HUDEP-2 (cell line): ENCODE results near the gene FOSL2.
A peak's percentile ranks its signal among the peaks of the same experiment; 100 is the strongest.
"Not testable (repeated sequence)": the region's sequence is repeated elsewhere in the genome, so short reads cannot be mapped to it uniquely, and the experiment has no call there.

Experiments used
- DNase-seq, 76 experiments: peaks; one replicate each; lab custom pipeline; 2025; ENCODE audit not compliant: unreplicated experiment in 76 of 76; lab: John Stamatoyannopoulos, UW

Gene FOSL2

GRCh38 chr2:28370354-28370753 is 22.3 kb upstream of the FOSL2 start:
- DNase-seq = no peak

GRCh38 chr2:28371728-28372127 is 20.9 kb upstream of the FOSL2 start:
- not testable (repeated sequence) for DNase-seq

DNA sequence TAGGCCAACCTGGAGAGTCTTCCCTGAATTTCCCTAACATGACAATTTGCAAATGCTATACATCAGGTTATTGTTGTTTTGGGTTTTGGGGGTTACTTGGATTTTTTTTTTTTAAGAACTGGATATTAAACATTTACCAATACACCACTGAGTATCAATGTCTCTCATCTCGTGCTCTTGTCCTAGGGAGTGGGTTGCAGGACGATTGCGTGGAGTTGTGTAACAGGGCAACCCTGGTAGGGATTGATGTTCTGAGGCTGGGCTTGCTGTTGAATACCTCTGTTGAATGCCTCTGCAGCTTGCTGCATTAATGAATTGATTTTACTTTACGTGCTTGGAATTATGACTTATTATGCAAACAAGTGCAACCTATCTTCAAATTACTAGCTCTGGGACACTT is 18.8 kb upstream of the FOSL2 start:
- no peak for DNase-seq

DNA sequence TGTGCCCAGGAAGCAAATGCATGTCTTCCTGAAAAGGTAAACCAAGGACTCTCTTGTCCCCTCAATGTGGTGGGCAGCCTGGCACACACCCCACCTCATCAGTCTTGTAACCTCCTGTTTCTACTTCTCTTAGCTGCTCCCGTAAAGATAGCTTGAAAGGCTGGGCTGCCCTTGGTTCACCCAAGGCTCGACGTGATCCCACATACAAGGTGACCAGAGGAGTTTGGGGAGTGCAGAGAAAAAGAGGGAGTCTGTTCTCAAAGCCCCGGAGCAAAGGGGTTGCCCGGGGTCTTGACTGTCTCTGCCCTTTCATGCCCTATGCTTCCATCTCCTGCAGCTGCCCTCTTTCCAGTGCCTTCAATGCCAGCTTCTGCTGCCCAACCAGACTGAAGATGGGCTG is 18.3 kb upstream of the FOSL2 start:
- no peak for DNase-seq

DNA sequence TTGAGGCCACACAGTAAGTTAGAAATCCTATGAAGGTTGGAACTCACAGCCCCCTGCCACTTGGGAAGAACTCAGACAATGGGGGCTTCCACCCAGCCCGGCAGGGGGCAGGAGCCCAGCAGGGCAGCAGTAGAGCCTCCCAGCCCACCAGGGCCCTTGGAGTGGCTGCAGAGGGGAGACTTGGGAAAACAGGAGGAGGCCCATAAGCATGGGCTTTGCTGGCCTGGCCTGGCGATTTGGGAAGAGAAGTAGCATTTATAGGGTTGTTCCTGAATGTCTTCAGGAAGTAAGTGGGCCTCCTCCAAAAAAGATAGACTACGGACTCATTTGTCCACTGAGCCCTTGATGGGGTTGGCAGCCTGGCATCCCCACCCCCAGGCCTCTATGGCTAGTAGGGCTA is 17.4 kb upstream of the FOSL2 start:
- DNase-seq = no peak

DNA sequence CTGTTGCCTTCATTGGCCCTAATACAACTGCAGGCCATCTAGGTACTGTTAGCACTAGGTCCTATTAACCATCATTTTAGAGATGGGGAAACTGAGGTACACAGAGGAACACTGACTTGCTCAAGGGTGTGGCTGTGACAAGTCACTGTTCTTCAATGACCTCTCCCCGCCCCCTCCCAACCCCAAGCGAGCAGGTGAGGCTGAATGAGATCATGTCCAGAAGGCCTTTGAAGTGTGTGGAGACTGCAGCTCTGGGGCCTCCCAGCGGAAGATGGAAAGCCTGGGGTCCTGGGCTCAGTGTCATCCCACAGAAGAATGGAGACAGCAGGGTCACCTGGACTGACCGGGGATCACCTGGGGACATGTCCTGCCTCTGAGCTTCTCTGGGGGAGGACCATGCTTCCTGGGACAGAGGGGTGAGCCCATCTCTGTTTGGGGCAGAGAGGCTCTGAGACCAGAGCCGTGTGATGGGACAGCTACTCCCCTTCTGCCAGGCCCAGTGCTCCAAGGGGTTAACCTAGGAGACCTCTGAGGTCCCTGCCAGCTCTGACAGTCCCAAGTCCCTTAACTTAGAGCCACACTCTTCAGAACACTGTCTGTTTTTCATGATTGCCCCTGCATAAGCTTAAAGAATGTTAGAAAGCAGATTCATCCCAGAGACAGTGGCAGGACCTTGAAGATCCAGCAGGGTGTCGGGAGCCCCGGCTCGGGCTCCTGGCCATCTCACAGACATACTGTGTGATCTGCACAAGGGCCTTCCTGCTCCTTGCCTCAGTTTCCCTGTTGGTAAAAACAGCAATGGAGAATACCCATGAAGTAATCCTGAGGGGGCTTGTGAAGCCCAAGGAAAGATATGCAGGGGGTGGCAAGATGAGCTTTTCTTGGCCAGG is 16.7 kb upstream of the FOSL2 start:
- no peak for DNase-seq

- DNase-seq = peak in 2 of 76 experiments; percentile 9 to 27
These were observed 15.4 kb upstream of the FOSL2 start for GRCh38 chr2:28377195-28377816.

GRCh38 chr2:28377984-28378678 is 14.5 kb upstream of the FOSL2 start:
- peak in 39 of 76 experiments; percentile 10 to 66 (median 35) for DNase-seq

DNA sequence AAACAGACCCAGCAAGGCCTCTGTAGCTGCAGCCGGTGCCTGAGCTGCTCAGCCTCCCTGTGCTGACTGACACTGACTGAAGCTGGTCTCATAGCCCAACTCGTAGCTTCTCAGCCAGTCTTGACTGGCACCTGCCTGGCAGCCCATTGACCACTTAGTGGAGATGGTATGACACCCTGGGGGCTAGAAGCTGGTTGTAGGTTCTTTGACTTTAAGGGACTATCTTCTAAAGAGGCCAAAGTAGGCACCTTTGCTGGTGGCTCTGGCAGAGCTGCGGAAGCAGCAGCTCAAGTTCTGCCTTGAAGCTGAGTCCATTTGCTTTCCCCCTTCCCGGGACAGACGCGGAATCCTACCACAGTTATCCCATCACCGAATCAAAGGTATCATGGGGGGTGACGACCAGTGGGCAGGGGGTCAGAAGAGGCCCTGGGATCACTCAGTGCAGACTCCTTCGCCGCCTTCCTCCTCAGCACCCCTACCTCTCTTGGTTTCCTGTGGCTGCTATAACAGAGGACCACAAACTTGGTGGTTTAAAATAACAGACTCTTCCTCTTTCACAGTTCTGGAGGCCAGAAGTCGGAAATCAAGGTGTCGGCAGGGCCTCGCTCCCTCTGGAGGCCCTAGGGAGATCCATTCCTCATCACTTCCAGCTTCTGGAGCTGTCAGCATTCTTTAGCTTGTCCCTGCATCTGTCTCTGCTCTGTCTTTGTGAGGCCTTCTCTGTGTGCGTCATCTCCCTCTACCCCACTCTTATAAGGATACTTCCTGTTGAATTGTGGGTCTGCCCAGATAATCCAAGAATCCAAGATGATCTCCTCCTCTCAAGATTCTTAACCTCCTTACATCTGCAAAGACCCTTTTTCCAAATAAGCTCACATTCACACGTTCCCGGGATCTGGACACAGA is 13.7 kb upstream of the FOSL2 start:
- DNase-seq = peak in 1 of 76 experiments; percentile 45

- DNase-seq = no peak
These were observed 12.4 kb upstream of the FOSL2 start for GRCh38 chr2:28380219-28380618.

DNA sequence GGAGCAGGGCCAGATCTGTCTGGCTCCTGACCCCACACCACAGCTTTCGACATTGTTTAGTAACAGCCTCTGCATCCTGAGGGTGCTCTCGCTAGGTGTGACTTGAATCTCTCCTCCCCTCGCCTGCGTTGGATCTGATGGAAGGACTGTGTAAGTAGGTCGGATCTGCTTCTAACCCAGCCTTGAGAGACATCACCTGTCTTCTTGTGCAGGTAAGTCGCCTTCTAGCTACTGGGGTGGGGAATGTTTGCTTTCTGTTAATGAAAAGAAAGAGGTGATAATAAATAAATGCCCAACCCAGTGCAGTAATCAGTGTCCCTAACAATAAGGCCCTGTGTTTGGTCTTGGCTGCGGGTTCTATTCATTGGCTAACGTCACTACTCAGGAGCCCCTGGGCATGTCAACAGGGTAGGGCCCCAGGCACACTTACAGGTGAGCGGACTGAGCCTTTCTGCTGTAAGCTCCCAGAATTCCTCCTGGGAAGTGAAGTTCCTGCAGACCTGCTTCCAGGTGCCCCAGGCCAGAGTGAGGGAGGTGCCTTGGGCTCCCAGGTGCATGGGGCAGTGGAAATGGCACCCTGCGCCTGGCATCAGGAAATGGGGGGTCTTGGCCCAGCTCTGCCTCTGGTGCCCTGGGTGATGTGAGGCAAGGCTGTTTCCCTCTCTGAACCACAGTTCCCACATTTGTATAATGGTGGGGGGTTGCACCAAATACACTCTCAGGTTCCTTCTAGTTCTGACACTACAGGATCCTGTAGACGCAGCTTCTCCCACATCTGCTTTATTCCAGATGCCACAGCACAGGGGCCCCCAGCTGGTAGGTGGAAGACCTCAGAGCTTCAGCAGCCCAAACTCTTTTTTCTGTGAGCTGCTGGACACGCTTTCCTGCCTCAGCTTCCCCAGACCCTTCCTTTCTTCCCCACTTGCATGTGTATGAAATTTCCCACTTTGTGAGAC is 11.2 kb upstream of the FOSL2 start:
- DNase-seq = no peak

DNA sequence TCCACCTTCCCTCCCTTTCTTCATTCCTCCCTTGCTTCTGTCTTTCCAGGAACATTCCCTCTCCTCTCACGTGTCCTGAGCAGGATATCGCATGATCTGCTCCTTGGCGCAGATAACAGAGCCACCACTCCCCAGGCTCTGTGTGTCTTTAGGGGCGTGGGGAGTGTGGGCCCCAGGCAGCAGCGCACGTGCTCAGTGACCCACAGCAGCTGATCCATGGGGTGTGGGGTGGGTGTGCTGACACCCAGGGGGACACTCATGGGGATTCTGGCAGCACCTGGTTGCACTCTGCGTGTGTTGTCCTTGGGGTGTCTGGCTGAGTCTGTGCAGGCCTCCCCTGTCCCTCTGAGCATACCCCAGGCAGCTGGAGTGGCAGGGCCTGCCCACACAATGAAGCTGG is 9.9 kb upstream of the FOSL2 start:
- peak in 10 of 76 experiments; percentile 15 to 42 (median 22) for DNase-seq

DNA sequence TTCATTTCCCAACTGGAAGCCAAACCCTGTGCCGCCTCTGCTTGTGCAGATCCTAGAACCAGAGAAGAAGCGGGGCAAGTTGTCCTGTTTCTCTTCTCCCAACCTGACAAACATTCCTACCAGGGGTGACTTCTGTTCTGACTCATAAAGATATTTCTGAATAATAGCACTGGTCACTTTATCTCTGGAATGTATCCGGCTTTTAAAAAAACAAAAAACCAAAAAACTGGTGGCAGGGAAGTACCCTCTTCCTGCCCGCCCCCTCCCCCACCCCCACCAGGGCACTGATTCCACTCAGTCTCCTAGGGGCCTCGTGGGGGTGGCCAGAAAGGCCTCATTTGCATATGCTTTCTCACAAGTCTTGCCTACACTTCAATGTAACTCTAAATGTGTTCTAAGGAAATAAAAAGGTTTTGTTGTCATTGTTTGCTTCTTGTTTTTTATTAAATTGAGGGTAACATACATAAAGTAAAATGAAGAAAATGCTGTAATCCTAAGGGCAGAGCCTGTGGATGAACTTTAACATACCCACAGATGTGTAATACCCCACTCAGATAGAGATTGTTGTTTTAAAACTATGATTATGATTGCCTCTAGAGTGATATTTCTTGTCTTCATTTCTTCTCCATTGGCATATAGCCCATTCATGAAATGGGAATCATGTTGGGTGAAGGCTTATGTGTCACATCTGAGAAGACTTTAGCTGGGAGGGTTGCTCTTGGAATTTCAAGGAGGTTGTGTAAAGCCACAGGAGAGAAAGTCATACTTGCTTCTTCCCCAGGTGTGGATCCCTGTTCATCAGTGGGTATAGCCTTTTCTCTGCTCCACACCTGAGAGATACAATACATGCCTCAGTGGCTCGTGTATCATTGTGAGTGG is 5.3 kb upstream of the FOSL2 start:
- no peak for DNase-seq

DNA sequence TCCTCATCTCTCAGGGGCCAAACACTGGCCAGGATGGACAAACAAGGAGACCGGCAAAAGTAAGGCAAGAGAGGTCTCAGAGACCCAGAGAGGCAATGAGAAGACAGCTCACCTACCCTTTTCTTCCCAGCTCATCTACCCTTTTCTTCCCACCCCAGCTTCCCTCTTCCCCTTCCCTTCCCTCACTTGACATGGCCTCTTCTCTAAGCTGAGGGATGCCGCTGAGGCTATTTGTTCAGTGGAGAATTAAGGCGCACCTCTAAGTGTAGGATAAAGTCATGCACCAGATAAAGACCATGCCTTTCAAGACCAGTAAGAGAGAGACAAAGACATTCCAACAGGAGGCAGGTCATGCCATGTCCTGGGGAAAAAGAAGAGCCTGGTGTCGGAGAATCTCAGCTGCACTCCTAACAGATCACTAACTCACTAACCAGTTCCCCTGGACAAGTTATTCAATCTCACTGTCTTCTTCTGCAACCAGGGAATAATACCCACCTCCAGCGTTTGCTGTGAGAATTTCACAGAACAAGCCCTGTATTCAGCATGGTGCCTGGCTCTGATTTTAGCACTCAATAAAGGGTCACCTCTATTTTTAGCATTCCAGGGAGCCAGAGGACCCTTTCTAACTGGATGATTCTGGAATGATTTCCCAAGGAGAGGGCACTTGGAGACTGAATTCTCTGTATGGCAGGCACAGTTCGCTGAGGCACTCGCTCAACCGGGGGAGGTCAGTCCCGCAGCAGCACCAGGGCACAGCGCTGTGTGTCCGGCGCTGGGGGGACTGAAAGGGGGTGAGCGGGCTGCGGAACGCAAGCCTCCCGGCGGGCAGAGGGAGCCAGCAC is 3.0 kb upstream of the FOSL2 start:
- DNase-seq = no peak

DNA sequence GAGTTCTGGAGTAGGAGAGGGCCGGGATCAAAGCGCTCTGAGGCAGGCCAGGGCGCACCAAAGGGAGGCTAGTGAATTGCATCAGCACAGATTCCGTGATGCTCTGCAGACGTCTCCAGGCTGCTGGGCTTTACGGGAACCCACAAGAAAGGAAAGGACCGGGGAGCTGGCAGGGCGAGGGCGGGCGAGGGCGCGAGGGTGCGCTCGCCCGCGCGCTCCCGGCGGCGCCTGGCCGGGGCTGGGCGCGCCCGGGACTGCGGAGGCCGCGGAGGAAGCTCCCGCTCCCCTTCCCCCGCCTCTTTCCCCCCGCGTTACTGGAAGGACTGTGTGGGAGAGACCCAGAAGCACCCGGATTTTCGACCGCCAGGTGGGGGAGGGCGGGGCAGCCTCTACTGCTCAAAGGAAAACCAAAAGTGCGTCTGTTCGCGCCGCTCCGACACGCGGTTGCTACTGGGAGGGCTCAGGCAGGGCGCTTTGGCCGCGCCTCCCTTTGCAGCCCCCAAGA is 2.4 kb upstream of the FOSL2 start:
- peak in 53 of 76 experiments; percentile 7 to 68 (median 49) for DNase-seq

- DNase-seq = peak in 27 of 76 experiments; percentile 21 to 71 (median 44)
These were observed 1.7 kb upstream of the FOSL2 start for GRCh38 chr2:28390746-28391563.
